Measurements from ENCODE around the gene ALDH3B2.
"Not testable (repeated sequence)": the region's sequence is repeated elsewhere in the genome, so short reads cannot be mapped to it uniquely, and the experiment has no call there.

- TF ChIP-seq, protein P1, sequence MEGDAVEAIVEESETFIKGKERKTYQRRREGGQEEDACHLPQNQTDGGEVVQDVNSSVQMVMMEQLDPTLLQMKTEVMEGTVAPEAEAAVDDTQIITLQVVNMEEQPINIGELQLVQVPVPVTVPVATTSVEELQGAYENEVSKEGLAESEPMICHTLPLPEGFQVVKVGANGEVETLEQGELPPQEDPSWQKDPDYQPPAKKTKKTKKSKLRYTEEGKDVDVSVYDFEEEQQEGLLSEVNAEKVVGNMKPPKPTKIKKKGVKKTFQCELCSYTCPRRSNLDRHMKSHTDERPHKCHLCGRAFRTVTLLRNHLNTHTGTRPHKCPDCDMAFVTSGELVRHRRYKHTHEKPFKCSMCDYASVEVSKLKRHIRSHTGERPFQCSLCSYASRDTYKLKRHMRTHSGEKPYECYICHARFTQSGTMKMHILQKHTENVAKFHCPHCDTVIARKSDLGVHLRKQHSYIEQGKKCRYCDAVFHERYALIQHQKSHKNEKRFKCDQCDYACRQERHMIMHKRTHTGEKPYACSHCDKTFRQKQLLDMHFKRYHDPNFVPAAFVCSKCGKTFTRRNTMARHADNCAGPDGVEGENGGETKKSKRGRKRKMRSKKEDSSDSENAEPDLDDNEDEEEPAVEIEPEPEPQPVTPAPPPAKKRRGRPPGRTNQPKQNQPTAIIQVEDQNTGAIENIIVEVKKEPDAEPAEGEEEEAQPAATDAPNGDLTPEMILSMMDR (conservative IDR thresholded peaks at IDR 0.05; ENCODE audit: low read depth in 2 of 2): not testable (repeated sequence)
- TF ChIP-seq POLR2AphosphoS5 (IDR thresholded peaks at IDR 0.05; ENCODE audit: low read depth); ZNF114 (CRISPR knock-in tag; IDR thresholded peaks at IDR 0.05); EZH2 (IDR thresholded peaks at IDR 0.05; ENCODE audit: low read depth, unreplicated experiment); REST (IDR thresholded peaks at IDR 0.05; ENCODE audit: unreplicated experiment); EZH2phosphoT487 (IDR thresholded peaks at IDR 0.05; ENCODE audit: unreplicated experiment); CREB1 (CRISPR knock-in tag; IDR thresholded peaks at IDR 0.05; ENCODE audit: low read depth); ETS1 (IDR thresholded peaks at IDR 0.05); JUNB (IDR thresholded peaks at IDR 0.05; ENCODE audit: unreplicated experiment); ZNF331 (CRISPR knock-in tag; IDR thresholded peaks at IDR 0.05; ENCODE audit: low read depth); STAT1 (IDR thresholded peaks at IDR 0.05; ENCODE audit: unreplicated experiment); NANOG (IDR thresholded peaks at IDR 0.05; ENCODE audit: borderline replicate concordance): not testable (repeated sequence)
These were observed 37.0 kb downstream of the ALDH3B2 start for GRCh38 chr11:67637441-67637840.
